Choroid plexus epithelial cell (primary cell): ENCODE results near the gene CDK10.
A peak's percentile ranks its signal among the peaks of the same experiment; 100 is the strongest.
"Not testable (repeated sequence)": the region's sequence is repeated elsewhere in the genome, so short reads cannot be mapped to it uniquely, and the experiment has no call there.

Experiments used
- DNase-seq: peaks from one replicate; pipeline ENCODE4 v3.0.0-alpha.2; 2010; ENCODE audit warnings: low read depth
- H3K4me3 ChIP-seq: 2 replicates; pipeline ENCODE4 v1.5.1; 2011; ENCODE audit warnings: low read depth, mild to moderate bottlenecking, control low read depth, low read length, moderate library complexity
- TF ChIP-seq, protein P1 (sequence below): conservative IDR thresholded peaks from 2 replicates; pipeline ENCODE4 v1.5.1; 2011; ENCODE audit warnings: low read depth, mild to moderate bottlenecking, control low read depth, inconsistent platforms, low read length, moderate library complexity

The CDK10 gene

GRCh38 chr16:89667633-89668032 lies 18.9 kb upstream of the CDK10 start:
- DNase-seq, result no peak
- no peak overlapping the region for H3K4me3 ChIP-seq
- TF ChIP-seq, protein P1, sequence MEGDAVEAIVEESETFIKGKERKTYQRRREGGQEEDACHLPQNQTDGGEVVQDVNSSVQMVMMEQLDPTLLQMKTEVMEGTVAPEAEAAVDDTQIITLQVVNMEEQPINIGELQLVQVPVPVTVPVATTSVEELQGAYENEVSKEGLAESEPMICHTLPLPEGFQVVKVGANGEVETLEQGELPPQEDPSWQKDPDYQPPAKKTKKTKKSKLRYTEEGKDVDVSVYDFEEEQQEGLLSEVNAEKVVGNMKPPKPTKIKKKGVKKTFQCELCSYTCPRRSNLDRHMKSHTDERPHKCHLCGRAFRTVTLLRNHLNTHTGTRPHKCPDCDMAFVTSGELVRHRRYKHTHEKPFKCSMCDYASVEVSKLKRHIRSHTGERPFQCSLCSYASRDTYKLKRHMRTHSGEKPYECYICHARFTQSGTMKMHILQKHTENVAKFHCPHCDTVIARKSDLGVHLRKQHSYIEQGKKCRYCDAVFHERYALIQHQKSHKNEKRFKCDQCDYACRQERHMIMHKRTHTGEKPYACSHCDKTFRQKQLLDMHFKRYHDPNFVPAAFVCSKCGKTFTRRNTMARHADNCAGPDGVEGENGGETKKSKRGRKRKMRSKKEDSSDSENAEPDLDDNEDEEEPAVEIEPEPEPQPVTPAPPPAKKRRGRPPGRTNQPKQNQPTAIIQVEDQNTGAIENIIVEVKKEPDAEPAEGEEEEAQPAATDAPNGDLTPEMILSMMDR, result no peak

DNA sequence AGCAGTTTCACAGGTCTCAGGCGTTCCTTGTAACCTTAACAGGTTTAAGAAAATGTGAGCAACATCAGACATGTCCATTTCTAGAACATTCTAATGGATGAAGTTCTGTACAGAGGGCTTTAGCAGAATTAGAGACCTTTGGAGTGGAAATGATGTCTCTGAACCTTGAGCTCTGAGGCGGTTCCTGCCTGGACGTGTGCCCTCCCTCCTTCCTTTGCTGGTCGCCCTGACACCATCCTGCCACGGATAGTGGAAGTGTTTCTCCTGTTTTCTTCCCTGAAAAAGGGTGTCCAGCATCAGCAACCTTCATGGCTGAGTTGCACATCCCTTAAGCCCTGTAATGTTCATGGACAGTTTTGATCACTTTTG lies 17.7 kb upstream of the CDK10 start:
- no peak overlapping the region for H3K4me3 ChIP-seq
- TF ChIP-seq, protein P1, result no peak
- DNase-seq, result no peak

- no peak for DNase-seq
- TF ChIP-seq, protein P1, result no peak
- no peak overlapping the region for H3K4me3 ChIP-seq
These were observed 16.7 kb upstream of the CDK10 start for GRCh38 chr16:89669755-89670154.

GRCh38 chr16:89670496-89671431 lies 15.7 kb upstream of the CDK10 start:
- H3K4me3 ChIP-seq, result no peak overlapping the region
- peak; percentile 62 for DNase-seq
- TF ChIP-seq, protein P1, result peak; percentile 6

DNA sequence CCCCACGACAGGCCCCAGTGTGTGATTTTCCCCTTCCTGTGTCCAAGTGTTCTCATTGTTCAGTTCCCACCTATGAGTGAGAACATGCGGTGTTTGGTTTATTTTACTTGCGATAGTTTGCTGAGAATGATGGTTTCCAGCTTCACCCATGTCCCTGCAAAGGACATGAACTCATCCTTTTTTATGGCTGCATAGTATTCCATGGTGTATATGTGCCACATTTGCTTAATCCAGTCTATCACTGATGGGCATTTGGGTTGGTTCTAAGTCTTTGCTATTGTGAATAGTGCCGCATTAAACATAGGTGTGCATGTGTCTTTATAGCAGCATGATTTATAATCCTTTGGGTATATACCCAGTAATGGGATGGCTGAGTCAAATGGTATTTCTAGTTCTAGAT lies 14.9 kb upstream of the CDK10 start:
- not testable (repeated sequence) for H3K4me3 ChIP-seq, DNase-seq

GRCh38 chr16:89672177-89672941 lies 14.1 kb upstream of the CDK10 start:
- no peak for DNase-seq
- TF ChIP-seq, protein P1, result no peak
- no peak overlapping the region for H3K4me3 ChIP-seq

DNA sequence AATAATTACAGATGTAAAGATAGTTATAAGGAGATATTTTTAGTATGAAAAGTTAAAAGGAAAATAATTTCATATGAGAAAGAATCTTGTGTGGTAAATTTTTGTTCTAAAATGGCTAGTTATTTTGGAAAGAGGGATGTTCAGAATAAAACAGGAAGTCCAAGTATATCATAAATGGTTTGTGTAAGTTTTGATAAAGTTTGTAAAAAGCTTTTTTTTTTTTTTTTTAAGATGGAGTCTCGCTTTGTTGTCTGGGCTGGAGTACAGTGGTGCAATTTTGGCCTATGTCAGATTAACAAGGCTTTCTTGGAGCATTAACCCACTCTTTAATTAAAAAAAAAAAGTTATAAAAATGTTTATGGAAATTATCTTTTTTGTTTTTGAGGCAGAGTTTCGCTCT lies 8.2 kb upstream of the CDK10 start:
- TF ChIP-seq, protein P1, result no peak
- H3K4me3 ChIP-seq, result no peak overlapping the region
- no peak for DNase-seq
